Stomach (tissue), 9 donors: ENCODE results near the gene CXADR. TPM values are rescaled to one million over a fixed set of nuclear protein-coding genes. Genes with fewer than 3 reads are reported as not detected.
"Not testable (repeated sequence)": the region's sequence is repeated elsewhere in the genome, so short reads cannot be mapped to it uniquely, and the experiment has no call there.

Experiments used
- DNase-seq, 2 donors: peaks; one replicate each; pipeline versions ENCODE4 v3.0.0 to v3.0.0-alpha.2; 2013 to 2019
- H3K27ac ChIP-seq, 5 donors: fragments of 200-600 bp in 4 of 5; sonication (generic) in 4 of 5; one replicate each; pipeline ENCODE4 v1.5.1; 2013 to 2019; ENCODE audit warnings: mild to moderate bottlenecking in 1 of 5, moderate library complexity in 1 of 5
- H3K27me3 ChIP-seq, 3 donors: fragments of 200-600 bp; sonication (generic); one replicate each; pipeline ENCODE4 v1.5.1; 2017 to 2019; ENCODE audit warnings: mixed run types in 1 of 3
- H3K36me3 ChIP-seq, 4 donors: fragments of 200-600 bp; sonication (generic); 1 replicate in 3 of 4; 2 replicates in 1 of 4; pipeline ENCODE4 v1.5.1; 2016 to 2019
- H3K4me1 ChIP-seq, 4 donors: fragments of 200-600 bp; sonication (generic); one replicate each; pipeline ENCODE4 v1.5.1; 2016 to 2019
- H3K4me3 ChIP-seq, 4 donors: fragments of 200-600 bp; sonication (generic) in 3 of 4; one replicate each; pipeline ENCODE4 v1.5.1; 2016 to 2019; ENCODE audit warnings: mild to moderate bottlenecking in 1 of 4
- H3K9me3 ChIP-seq, 4 donors: fragments of 200-600 bp; sonication (generic); one replicate each; pipeline ENCODE4 v1.5.1; 2016 to 2019
- CTCF ChIP-seq, 7 experiments: fragments of 450-650 bp in 4 of 7; fragments of 200-600 bp in 3 of 7; sonication (generic) in 3 of 7; IDR thresholded peaks; one replicate each; pipeline ENCODE4 v1.5.1; 2016 to 2019; ENCODE audit warnings: antibody characterized with exemption in 7 of 7, control low read depth in 2 of 7, mild to moderate bottlenecking in 1 of 7
- EP300 ChIP-seq: sonication (generic); formaldehyde crosslinking; IDR thresholded peaks from one replicate; pipeline ENCODE4 v1.6.1; 2017; ENCODE audit warnings: antibody characterized with exemption
- POLR2A ChIP-seq, 4 donors: fragments of 450-650 bp; IDR thresholded peaks; one replicate each; pipeline ENCODE4 v1.6.1; 2016; ENCODE audit warnings: antibody characterized with exemption in 4 of 4, control low read depth in 2 of 4, mild to moderate bottlenecking in 1 of 4, moderate library complexity in 1 of 4
- POLR2AphosphoS5 ChIP-seq, 3 donors: sonication (generic); formaldehyde crosslinking; IDR thresholded peaks; one replicate each; pipeline ENCODE4 v1.6.1; 2016; ENCODE audit warnings: antibody characterized with exemption in 3 of 3
- WGBS, 5 donors: extraction: QIAGEN DNeasy Blood & Tissue Kit in 3 of 5; methylation state at CpG; one replicate each; pipeline versions ENCODE4 v1.1.5 to v1.1.7; 2013 to 2018; 5-methylcytosine and 5-hydroxymethylcytosine counted together
- intact Hi-C: fragments of 100-400 bp; cut with DNase I; formaldehyde crosslinking; loops from one replicate; pipeline ENCODE4 v1.15.1; 2023; ENCODE audit warnings: low total_unique reads
- polyA plus RNA-seq, 3 donors: library from polyadenylated mRNA; stranded (reverse); fragments of 200-250 nt; gene quantifications; one replicate each; pipeline ENCODE4 v1.2.3, GENCODE V29; 2013
- total RNA-seq, 5 donors: library from RNA; depleted of rRNA; stranded (reverse); fragments of >200 nt; gene quantifications; one replicate each; pipeline versions ENCODE4 v1.1.0 to v1.2.3, GENCODE V29; 2014 to 2016
- donor health status: healthy with polysubstance abuse.
- donor health status: Bipolar disorder and iron deficiency.
- donor health status: healthy.

CXADR gene
- total and polyA plus RNA-seq, 8 donors: 2.3 to 174 (median 23.7) TPM

- no peaks in the 10 kb centered on the region for H3K9me3 ChIP-seq
- 67 to 78% (median 68%) methylated on average over 2 of the region's 2 CpGs for WGBS, 5 donors
- no peak overlapping the region for H3K4me3 ChIP-seq
- H3K27ac ChIP-seq: no peak overlapping the region
- peaks cover 0 to 14% (median 1%) of the 10 kb centered on the region in 4 donors for H3K4me1 ChIP-seq
- no peaks in the 10 kb centered on the region for H3K27me3 ChIP-seq
- no peak for TF ChIP-seq POLR2AphosphoS5 (IDR thresholded peaks at IDR 0.05)
- TF ChIP-seq POLR2A (IDR thresholded peaks at IDR 0.05): no peak
- TF ChIP-seq EP300: no peak
- TF ChIP-seq CTCF (IDR thresholded peaks at IDR 0.05): no peak
- intact Hi-C loops: no loop called here
- no peak for DNase-seq
- no peaks in the 10 kb centered on the region for H3K36me3 ChIP-seq
Measured at GRCh38 chr21:17495680-17496079, 17.2 kb upstream of the CXADR start.

- H3K36me3 ChIP-seq: no peaks in the 10 kb centered on the region
- intact Hi-C loops: no loop called here
- no peaks in the 10 kb centered on the region for H3K27me3 ChIP-seq
- H3K4me3 ChIP-seq: no peak overlapping the region
- H3K4me1 ChIP-seq: peaks cover 0 to 14% (median under 1%) of the 10 kb centered on the region in 4 donors
- no peak for DNase-seq
- H3K27ac ChIP-seq: no peak overlapping the region
- H3K9me3 ChIP-seq: no peaks in the 10 kb centered on the region
- TF ChIP-seq POLR2AphosphoS5 (IDR thresholded peaks at IDR 0.05): no peak
- TF ChIP-seq POLR2A (IDR thresholded peaks at IDR 0.05): no peak
- TF ChIP-seq EP300: no peak
- no peak for TF ChIP-seq CTCF (IDR thresholded peaks at IDR 0.05)
Measured at GRCh38 chr21:17497316-17497715, 15.5 kb upstream of the CXADR start.

GRCh38 chr21:17498586-17498985 is 14.3 kb upstream of the CXADR start:
- Histone ChIP-seq H3K27ac (no peak overlapping the region), H3K4me3 (no peak overlapping the region), H3K36me3 (no peaks in the 10 kb centered on the region), H3K4me1 (peaks cover 0 to 10% (median 0%) of the 10 kb centered on the region in 4 donors), H3K9me3 (no peaks in the 10 kb centered on the region), H3K27me3 (no peaks in the 10 kb centered on the region)
- no peak for DNase-seq
- WGBS, 5 donors: 37 to 74% (median 38%) methylated on average over 2 of the region's 2 CpGs
- TF ChIP-seq POLR2AphosphoS5 (IDR thresholded peaks at IDR 0.05) (no peak), EP300 (no peak), CTCF (IDR thresholded peaks at IDR 0.05) (no peak), POLR2A (IDR thresholded peaks at IDR 0.05) (no peak)
- intact Hi-C loops: no loop called here

GRCh38 chr21:17501107-17502006 is 11.5 kb upstream of the CXADR start:
- Histone ChIP-seq H3K4me3 (no peak overlapping the region), H3K9me3 (peaks cover 0 to 7% (median 0%) of the 10 kb centered on the region in 4 donors), H3K4me1 (peaks cover 0 to 10% (median 0%) of the 10 kb centered on the region in 4 donors), H3K27me3 (no peaks in the 10 kb centered on the region), H3K27ac (no peak overlapping the region), H3K36me3 (no peaks in the 10 kb centered on the region)
- intact Hi-C loops: no loop called here
- TF ChIP-seq EP300 (no peak), POLR2AphosphoS5 (IDR thresholded peaks at IDR 0.05) (peak in 1 of 3 donors; percentile 55)
- WGBS, 5 donors: 32 to 45% (median 32%) methylated on average over 4 of the region's 4 CpGs
- peak in 1 of 2 donors; percentile 56 for DNase-seq

- H3K36me3 ChIP-seq, H3K4me1 ChIP-seq, H3K9me3 ChIP-seq, intact Hi-C loops, H3K27ac ChIP-seq, DNase-seq, H3K27me3 ChIP-seq, H3K4me3 ChIP-seq: not testable (repeated sequence)
- WGBS, 5 donors: 76 to 85% (median 82%) methylated on average over 5 of the region's 5 CpGs
Measured at GRCh38 chr21:17502985-17503384, 9.9 kb upstream of the CXADR start.
